Measurements from ENCODE around the gene PPM1M.
"Not testable (repeated sequence)": the region's sequence is repeated elsewhere in the genome, so short reads cannot be mapped to it uniquely, and the experiment has no call there.

DNA sequence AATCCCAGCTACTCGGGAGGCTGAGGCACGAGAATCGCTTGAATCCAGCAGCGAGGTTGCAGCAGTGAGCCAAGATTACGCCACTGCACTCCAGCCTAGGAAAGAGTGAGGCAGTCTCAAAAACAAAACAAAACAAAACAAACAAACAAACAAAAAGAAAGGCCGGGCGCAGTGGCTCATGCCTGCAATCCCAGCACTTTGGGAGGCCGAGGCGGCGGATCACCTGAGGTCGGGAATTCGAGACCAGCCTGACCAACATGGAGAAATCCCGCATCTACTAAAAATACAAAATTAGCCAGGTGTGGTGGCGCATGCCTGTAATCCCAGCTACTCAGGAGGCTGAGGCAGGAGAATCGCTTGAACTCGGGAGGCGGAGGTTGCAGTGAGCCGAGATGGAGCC, 29.2 kb downstream of the PPM1M start:
- TF ChIP-seq, protein P1, sequence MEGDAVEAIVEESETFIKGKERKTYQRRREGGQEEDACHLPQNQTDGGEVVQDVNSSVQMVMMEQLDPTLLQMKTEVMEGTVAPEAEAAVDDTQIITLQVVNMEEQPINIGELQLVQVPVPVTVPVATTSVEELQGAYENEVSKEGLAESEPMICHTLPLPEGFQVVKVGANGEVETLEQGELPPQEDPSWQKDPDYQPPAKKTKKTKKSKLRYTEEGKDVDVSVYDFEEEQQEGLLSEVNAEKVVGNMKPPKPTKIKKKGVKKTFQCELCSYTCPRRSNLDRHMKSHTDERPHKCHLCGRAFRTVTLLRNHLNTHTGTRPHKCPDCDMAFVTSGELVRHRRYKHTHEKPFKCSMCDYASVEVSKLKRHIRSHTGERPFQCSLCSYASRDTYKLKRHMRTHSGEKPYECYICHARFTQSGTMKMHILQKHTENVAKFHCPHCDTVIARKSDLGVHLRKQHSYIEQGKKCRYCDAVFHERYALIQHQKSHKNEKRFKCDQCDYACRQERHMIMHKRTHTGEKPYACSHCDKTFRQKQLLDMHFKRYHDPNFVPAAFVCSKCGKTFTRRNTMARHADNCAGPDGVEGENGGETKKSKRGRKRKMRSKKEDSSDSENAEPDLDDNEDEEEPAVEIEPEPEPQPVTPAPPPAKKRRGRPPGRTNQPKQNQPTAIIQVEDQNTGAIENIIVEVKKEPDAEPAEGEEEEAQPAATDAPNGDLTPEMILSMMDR (IDR thresholded peaks at IDR 0.05): not testable (repeated sequence)
- TF ChIP-seq EZH2 (IDR thresholded peaks at IDR 0.05): not testable (repeated sequence)

Measured in neural progenitor cell (in vitro differentiated cells).